H9 (cell line): ENCODE measurements around the gene C13orf42. TPM values are rescaled to one million over a fixed set of nuclear protein-coding genes. Genes with fewer than 3 reads are reported as not detected.

ENCODE experiments used
- DNase-seq: peaks from one replicate; pipeline ENCODE4 v3.0.0-alpha.2; 2017
- H2AFZ ChIP-seq: one replicate; pipeline ENCODE4 v1.6.1; 2013; ENCODE audit warnings: mild to moderate bottlenecking, low read length, control low read depth, moderate library complexity
- H2AK5ac ChIP-seq: 2 replicates; pipeline ENCODE4 v1.6.1; 2013; ENCODE audit warnings: low read length, control low read depth, mixed read lengths; ENCODE audit not compliant: insufficient read length
- H2BK120ac ChIP-seq: one replicate; pipeline ENCODE4 v1.6.1; 2013; ENCODE audit warnings: low read depth, mild to moderate bottlenecking, low read length, control low read depth, inconsistent platforms; ENCODE audit not compliant: poor library complexity, severe bottlenecking
- H2BK12ac ChIP-seq: 2 replicates; pipeline ENCODE4 v1.6.1; 2013; ENCODE audit warnings: low read length, control low read depth, mixed read lengths, low read depth; ENCODE audit not compliant: insufficient read length
- H2BK15ac ChIP-seq: 2 replicates; pipeline ENCODE4 v1.6.1; 2013; ENCODE audit warnings: low read depth, low read length, control low read depth
- H2BK20ac ChIP-seq: one replicate; pipeline ENCODE4 v1.6.1; 2013; ENCODE audit warnings: low read depth, mild to moderate bottlenecking, low read length, control low read depth, inconsistent platforms; ENCODE audit not compliant: poor library complexity, severe bottlenecking
- H2BK5ac ChIP-seq: 2 replicates; pipeline ENCODE4 v1.6.1; 2013; ENCODE audit warnings: low read length, control low read depth, mixed read lengths; ENCODE audit not compliant: insufficient read length
- H3K14ac ChIP-seq: 2 replicates; pipeline ENCODE4 v1.6.1; 2013; ENCODE audit warnings: low read length, control low read depth; ENCODE audit not compliant: insufficient read depth
- H3K18ac ChIP-seq: 2 replicates; pipeline ENCODE4 v1.6.1; 2013; ENCODE audit warnings: low read depth, mild to moderate bottlenecking, mixed read lengths, low read length, control low read depth; ENCODE audit not compliant: insufficient read length
- H3K23ac ChIP-seq: 2 replicates; pipeline ENCODE4 v1.6.1; 2013; ENCODE audit warnings: low read length, control low read depth, mixed read lengths, low read depth; ENCODE audit not compliant: insufficient read length
- H3K23me2 ChIP-seq: 2 replicates; pipeline ENCODE4 v1.6.1; 2013; ENCODE audit warnings: low read depth, mild to moderate bottlenecking, mixed read lengths, low read length, control low read depth; ENCODE audit not compliant: insufficient read length, poor library complexity, severe bottlenecking
- H3K27ac ChIP-seq: 2 replicates; pipeline ENCODE4 v1.5.1; 2013; ENCODE audit warnings: low read length, control low read depth, mixed read lengths, low read depth; ENCODE audit not compliant: insufficient read length
- H3K27me3 ChIP-seq: 2 replicates; pipeline ENCODE4 v1.6.1; 2013; ENCODE audit warnings: low read length, control low read depth, inconsistent platforms; ENCODE audit not compliant: insufficient read depth
- H3K4ac ChIP-seq: 2 replicates; pipeline ENCODE4 v1.6.1; 2013; ENCODE audit warnings: low read depth, mild to moderate bottlenecking, control low read depth, inconsistent platforms, low read length, moderate library complexity
- H3K4me1 ChIP-seq: 2 replicates; pipeline ENCODE4 v1.6.1; 2013; ENCODE audit warnings: low read length, control low read depth, inconsistent platforms; ENCODE audit not compliant: insufficient read depth
- H3K4me2 ChIP-seq: 2 replicates; pipeline ENCODE4 v1.6.1; 2013; ENCODE audit warnings: low read length, control low read depth, mixed read lengths; ENCODE audit not compliant: insufficient read length, insufficient read depth
- H3K56ac ChIP-seq: 2 replicates; pipeline ENCODE4 v1.6.1; 2013; ENCODE audit warnings: low read depth, mild to moderate bottlenecking, mixed read lengths, low read length, control low read depth; ENCODE audit not compliant: insufficient read length
- H3K79me1 ChIP-seq: 2 replicates; pipeline ENCODE4 v1.6.1; 2013; ENCODE audit warnings: low read depth, mild to moderate bottlenecking, moderate library complexity, low read length, control low read depth, inconsistent platforms; ENCODE audit not compliant: insufficient read depth, poor library complexity, severe bottlenecking
- H3K79me2 ChIP-seq: 2 replicates; pipeline ENCODE4 v1.6.1; 2013; ENCODE audit warnings: low read length, control low read depth, inconsistent platforms; ENCODE audit not compliant: insufficient read depth
- H3K9ac ChIP-seq: 2 replicates; pipeline ENCODE4 v1.6.1; 2013; ENCODE audit warnings: low read length, control low read depth, mixed read lengths; ENCODE audit not compliant: insufficient read length; ENCODE audit errors: extremely low read depth
- H3K9me3 ChIP-seq: one replicate; pipeline ENCODE4 v1.6.1; 2013; ENCODE audit warnings: low read depth, low read length, inconsistent platforms; ENCODE audit not compliant: control insufficient read depth
- H3T11ph ChIP-seq: one replicate; pipeline ENCODE4 v1.6.1; 2013; ENCODE audit warnings: mild to moderate bottlenecking, low read length, control low read depth, inconsistent platforms
- H4K20me1 ChIP-seq: one replicate; pipeline ENCODE4 v1.6.1; 2013; ENCODE audit not compliant: control insufficient read depth, insufficient read length, insufficient read depth
- H4K5ac ChIP-seq: 2 replicates; pipeline ENCODE4 v1.6.1; 2013; ENCODE audit warnings: low read depth, mild to moderate bottlenecking, mixed read lengths, low read length, control low read depth; ENCODE audit not compliant: insufficient read length
- H4K8ac ChIP-seq: replicated peaks from 2 replicates; pipeline ENCODE4 v1.6.1; 2013; ENCODE audit warnings: low read length, control low read depth, mixed read lengths, low read depth; ENCODE audit not compliant: insufficient read length
- H4K91ac ChIP-seq: 2 replicates; pipeline ENCODE4 v1.6.1; 2013; ENCODE audit warnings: low read depth, mild to moderate bottlenecking, moderate library complexity, mixed read lengths, low read length, control low read depth; ENCODE audit not compliant: insufficient read length
- H3K27ac Mint-ChIP-seq, 3 experiments: 2 replicates in 2 of 3; 3 replicates in 1 of 3; pipeline ENCODE4 v1.8.0; 2020 to 2021; ENCODE audit warnings: mixed read lengths in 3 of 3, mild to moderate bottlenecking in 1 of 3, moderate library complexity in 1 of 3
- H3K27me3 Mint-ChIP-seq: 2 replicates; pipeline ENCODE4 v1.8.0; 2021; ENCODE audit warnings: low read depth, mild to moderate bottlenecking, moderate library complexity, mixed read lengths
- H3K36me3 Mint-ChIP-seq, 3 experiments: 2 replicates in 2 of 3; 3 replicates in 1 of 3; pipeline ENCODE4 v1.8.0; 2020 to 2021; ENCODE audit warnings: low read depth in 3 of 3, mixed read lengths in 3 of 3; ENCODE audit not compliant: insufficient read depth in 1 of 3
- H3K4me1 Mint-ChIP-seq, 2 experiments: 2 replicates each; pipeline ENCODE4 v1.8.0; 2020; ENCODE audit warnings: mixed read lengths in 2 of 2
- H3K4me3 Mint-ChIP-seq, 2 experiments: 2 replicates in 1 of 2; 3 replicates in 1 of 2; pipeline ENCODE4 v1.8.0; 2020 to 2021; ENCODE audit warnings: mild to moderate bottlenecking in 2 of 2, mixed read lengths in 2 of 2, moderate library complexity in 1 of 2
- H3K9me3 Mint-ChIP-seq, 2 experiments: 2 replicates in 1 of 2; 3 replicates in 1 of 2; pipeline ENCODE4 v1.8.0; 2020; ENCODE audit warnings: mild to moderate bottlenecking in 2 of 2, mixed read lengths in 2 of 2, moderate library complexity in 1 of 2
- CTCF ChIP-seq: fragments of 200-600 bp; sonication (generic); conservative IDR thresholded peaks from 3 replicates; pipeline ENCODE4 v1.8.0; 2021; ENCODE audit warnings: antibody characterized with exemption, mild to moderate bottlenecking
- total RNA-seq: library from RNA; stranded (reverse); gene quantifications from 2 replicates; pipeline ENCODE4 v1.2.1, GENCODE V29; 2021

The C13orf42 gene
- total RNA-seq, 1 experiment from 2014 or later: 16.5 TPM

DNA sequence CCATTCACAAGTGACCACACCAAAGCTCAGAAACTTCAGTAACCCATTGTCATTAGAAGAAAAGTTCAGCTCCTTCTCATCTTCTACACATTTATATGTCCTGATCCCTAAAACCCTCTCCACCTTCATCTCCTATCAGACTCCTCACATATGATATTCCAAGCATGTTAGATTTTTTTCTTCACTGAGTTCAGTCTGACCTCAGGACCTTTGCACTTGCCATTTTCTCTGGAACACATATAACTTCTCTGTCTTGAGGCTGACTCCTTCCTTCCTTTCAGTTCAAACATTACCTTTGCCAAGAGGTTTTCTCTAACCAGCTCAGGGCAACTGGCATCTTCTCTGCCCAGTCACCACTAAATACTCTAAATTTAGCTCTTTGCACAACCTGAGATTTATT lies 54.1 kb downstream of the C13orf42 start:
- Histone ChIP-seq H3K56ac (no peak overlapping the region), H4K5ac (no peak overlapping the region), H2BK20ac (no peak overlapping the region), H3T11ph (no peak overlapping the region), H3K79me1 (no peaks in the 10 kb centered on the region), H4K8ac (no peak overlapping the region), H3K23ac (no peak overlapping the region), H3K27ac (no peak overlapping the region), H2AK5ac (no peak overlapping the region), H3K9ac (no peak overlapping the region), H2BK120ac (no peak overlapping the region), H3K4me2 (no peak overlapping the region), H3K18ac (no peak overlapping the region), H2AFZ (no peak overlapping the region), H3K23me2 (no peaks in the 10 kb centered on the region), H2BK12ac (no peak overlapping the region), H3K27me3 (no peaks in the 10 kb centered on the region), H3K9me3 (no peaks in the 10 kb centered on the region), H4K20me1 (no peaks in the 10 kb centered on the region), H3K4me1 (peaks cover 7% of the 10 kb centered on the region), H3K79me2 (no peaks in the 10 kb centered on the region), H3K4ac (no peak overlapping the region), H2BK5ac (no peak overlapping the region), H3K14ac (no peak overlapping the region), H4K91ac (no peak overlapping the region), H2BK15ac (no peak overlapping the region)
- Mint-ChIP-seq H3K27ac (no peak overlapping the region), H3K4me1 (peaks cover 12 to 14% of the 10 kb centered on the region in 2 experiments), H3K9me3 (no peaks in the 10 kb centered on the region), H3K4me3 (no peak overlapping the region), H3K36me3 (no peaks in the 10 kb centered on the region), H3K27me3 (peaks cover 1% of the 10 kb centered on the region; the same call in 1 of the 2 replicates)
- no peak for TF ChIP-seq CTCF
- DNase-seq: no peak
